Right forelimb (tissue), 1 donor: Measurements from ENCODE around the gene TTN.

Experiments
- DNase-seq: peaks from one replicate; pipeline ENCODE4 v3.0.0-alpha.2; 2018

Gene TTN

DNA sequence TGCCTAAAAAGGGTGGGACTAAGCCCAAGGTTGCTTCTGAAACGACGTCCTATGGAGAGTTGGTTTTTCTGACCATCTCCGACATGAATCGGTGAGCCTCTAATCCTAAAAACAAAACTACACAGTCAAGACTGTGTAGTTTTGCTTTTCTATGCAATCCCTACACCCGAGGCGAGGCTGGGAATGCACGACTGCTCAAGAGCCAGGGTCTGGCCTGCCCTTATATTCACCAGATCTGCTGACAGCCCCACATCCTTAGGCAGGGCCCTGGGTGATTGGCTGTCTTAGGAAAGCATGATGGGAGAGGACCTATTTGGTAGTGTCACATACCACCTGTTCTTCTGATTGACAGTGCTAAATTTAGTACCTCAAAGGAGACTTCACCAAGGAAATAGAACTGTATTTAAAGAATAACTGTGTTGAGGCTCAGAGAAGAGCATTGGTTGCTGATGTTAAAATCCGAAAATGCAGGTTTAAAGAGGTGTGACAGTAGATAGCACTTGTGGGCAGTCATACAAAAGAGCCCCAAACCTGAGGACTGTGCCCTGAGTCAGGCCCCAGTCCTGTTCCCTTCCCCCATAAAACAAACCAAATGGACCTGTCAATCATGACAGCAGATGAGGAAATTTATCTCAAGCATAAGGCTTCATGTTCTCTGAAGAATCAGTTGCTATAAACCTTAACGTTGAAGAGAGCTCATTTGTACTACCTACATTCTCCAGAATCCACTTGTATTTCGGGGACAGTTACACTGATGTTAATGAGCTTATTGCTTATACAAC is at the start of gene TTN:
TSS of gene TTN (minus strand) at position 197 of the 782 bp plus-strand sequence. CDS start 2,781 bp downstream, outside the sequence.
- no peak for DNase-seq

- no peak for DNase-seq
These were observed 47.9 kb upstream of the TTN start for GRCh38 chr2:178855151-178855550.

DNA sequence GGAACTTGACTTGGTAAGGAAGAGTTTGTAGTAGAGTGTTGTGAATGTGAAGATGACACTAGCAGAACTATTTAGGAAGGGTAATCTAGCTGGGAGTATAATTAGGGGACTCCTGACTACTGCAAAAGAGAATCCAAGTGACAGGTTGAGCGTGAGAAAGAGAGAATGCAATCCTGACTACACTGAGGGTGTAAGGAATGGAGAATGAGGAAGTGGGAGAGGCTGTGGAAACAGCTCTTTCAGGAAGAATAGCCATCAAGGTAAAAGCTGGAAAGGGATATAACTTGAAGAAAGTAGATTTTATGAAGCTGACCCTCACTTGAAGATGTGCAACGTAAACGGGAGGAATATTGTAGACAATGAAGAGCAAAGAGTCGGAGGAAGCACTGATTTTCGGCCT is 41.1 kb upstream of the TTN start:
- DNase-seq = no peak

GRCh38 chr2:178846458-178846802 is 39.2 kb upstream of the TTN start:
- DNase-seq = no peak

- no peak for DNase-seq
These were observed 38.6 kb upstream of the TTN start for GRCh38 chr2:178845566-178846457.

- DNase-seq = no peak
These were observed 37.5 kb upstream of the TTN start for GRCh38 chr2:178844701-178845100.

- no peak for DNase-seq
These were observed 37.0 kb upstream of the TTN start for GRCh38 chr2:178844269-178844668.

GRCh38 chr2:178843697-178844096 is 36.5 kb upstream of the TTN start:
- DNase-seq = no peak

GRCh38 chr2:178836807-178837206 is 29.6 kb upstream of the TTN start:
- DNase-seq = no peak

DNA sequence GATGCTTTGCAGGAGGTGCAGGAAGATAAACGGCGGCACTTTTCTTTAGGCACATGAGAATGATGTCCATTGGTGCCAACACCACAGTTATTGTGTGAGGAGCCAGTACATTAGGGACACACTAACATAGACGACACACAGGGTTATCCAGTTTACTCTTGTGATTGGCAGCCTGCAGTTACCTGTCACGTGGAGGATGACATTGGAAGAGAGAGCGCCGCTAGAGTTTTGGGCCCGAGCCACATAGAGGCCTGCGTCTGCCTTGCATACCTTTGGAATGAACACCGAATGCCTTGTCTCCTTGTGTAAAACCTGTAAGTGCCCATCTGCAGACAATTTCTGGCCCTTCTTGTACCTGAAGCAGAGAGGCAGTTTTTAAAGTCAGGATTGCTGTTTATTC is 26.9 kb upstream of the TTN start:
- no peak for DNase-seq

- DNase-seq = no peak
These were observed 26.2 kb upstream of the TTN start for GRCh38 chr2:178833382-178833781.

- no peak for DNase-seq
These were observed 23.2 kb upstream of the TTN start for GRCh38 chr2:178830451-178830850.

DNA sequence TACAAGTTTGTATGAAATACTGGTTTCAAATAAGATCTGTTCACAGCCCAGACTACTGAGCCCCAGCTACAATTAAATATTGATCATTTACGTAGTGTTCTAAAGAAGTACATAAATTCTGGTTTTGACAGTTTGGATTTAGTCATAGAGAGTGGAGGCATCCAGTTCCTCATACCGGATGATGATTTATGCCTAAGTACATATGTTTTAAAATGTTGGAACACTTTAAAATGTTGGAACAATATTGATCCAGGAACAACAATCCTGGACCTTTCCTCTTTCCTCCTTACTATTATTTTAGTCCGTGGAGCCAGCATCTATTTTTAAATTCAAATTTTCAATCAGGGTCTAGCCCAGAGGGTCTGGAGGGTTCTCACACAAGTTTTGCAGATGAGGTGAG is 22.8 kb upstream of the TTN start:
- DNase-seq = no peak

DNA sequence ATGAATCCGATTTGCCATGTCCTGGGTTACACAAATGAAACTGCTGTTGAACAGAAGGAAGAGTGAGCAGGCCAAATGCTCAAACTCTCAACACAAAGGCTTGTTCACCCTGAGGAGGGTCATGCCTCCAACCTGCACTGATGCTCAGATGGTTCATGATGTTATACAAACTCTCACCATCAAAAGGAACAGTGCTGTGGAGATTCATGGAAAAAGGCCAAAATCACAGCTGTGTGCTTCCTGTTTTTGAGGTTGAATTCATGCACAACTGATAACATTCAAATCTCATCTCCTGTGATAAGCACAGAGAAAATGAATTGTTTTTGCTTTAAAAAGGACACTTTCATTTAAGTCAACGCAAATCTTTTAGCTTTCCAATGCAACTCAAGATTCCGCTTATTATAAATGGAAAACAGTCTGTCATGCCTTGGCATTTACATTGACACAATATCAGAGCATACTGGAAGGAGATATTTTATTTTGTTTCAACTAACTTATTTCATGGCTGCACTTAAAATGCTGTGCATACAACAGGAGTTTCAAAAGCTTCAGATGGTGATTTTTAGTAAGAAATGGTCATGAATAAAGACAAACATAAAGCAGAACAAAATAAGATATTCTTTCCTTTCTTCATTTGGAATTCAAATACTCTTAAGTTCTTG is 22.2 kb upstream of the TTN start:
- no peak for DNase-seq

GRCh38 chr2:178828486-178828881 is 21.3 kb upstream of the TTN start:
- no peak for DNase-seq

DNA sequence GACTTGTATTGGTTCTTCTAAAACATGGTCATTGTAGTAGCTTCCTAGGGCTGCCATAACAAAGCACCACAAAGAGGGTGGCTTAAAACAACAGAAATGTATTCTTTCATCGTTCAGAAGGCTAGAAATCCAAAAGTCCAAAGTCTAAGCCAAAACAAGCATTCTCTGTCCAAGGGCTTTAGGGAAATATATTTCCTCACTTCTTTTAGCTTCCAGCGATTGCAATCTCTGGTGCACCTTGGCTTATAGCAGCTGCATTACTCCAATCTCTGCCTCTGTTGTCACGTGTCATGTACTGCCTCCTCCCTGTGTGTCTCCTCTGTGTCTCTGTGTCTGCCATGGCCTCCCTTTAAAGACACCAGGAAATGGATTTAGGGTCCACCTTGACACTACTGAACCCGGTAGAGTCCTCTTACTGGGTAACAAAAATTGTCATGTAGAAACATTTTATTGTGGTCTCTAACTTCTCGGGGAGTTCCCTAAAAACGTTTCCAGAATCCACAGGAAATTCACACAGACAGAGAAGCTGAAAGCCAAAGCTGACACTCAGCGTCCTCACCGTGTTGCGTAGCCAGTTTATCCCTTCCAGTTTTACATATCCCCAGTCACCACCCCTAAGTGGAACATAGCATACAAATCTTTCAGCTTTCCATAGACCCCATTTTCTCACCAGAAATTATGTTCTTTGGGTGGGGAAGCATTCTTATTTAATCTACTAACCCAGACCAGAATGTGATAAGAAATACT is 20.7 kb upstream of the TTN start:
- no peak for DNase-seq

- no peak for DNase-seq
These were observed 19.9 kb upstream of the TTN start for GRCh38 chr2:178827111-178827510.

GRCh38 chr2:178825183-178825582 is 18.0 kb upstream of the TTN start:
- no peak for DNase-seq

GRCh38 chr2:178824181-178824580 is 17.0 kb upstream of the TTN start:
- no peak for DNase-seq

DNA sequence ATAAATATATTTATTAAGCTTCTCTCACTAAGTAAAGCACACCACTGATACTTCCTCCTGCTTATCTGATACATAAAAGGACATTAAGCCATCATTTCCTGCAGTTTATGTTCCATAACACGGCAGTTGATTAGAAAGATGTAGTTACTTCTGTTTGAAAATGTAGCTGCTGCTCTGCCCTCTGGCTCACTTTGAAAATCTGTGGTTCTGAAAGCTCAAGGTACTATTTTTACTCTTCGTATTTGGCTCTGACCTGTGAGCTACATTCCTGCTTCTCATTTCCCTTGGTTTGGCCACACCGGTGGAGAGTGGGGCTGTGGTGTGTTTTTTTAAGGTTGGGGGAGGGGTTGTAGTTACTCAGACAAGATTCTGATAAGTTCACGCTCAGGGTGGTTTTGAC is 12.8 kb upstream of the TTN start:
- no peak for DNase-seq

- DNase-seq = no peak
These were observed 12.1 kb upstream of the TTN start for GRCh38 chr2:178819147-178819875.

DNA sequence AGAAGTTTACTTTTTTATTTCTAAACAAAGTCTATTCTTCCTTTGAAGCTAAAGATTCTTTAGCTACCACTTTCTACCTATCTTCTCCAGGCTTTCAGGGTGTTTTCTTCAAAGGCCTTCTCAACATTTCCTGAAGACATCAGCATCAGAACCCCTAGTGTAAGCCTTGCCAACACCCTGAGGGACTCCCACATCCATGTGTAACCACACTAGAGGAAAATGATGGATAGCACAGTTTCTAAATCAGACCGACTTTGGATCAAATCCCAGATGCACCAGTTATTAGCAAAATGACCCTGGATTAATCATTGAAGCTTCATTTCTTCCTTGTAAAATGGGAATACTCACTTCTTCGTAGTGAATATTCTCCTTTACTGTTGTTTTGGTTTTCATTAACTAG is 4.7 kb upstream of the TTN start:
- DNase-seq = no peak
